NCI-H187 treated with DMSO at 0.1 percent for 48 hours (cell line): ENCODE results near the gene SUPT3H.
"Not testable (repeated sequence)": the region's sequence is repeated elsewhere in the genome, so short reads cannot be mapped to it uniquely, and the experiment has no call there.

Experiments used
- DNase-seq: peaks from one replicate; lab custom pipeline; 2025; lab: John Stamatoyannopoulos, UW

SUPT3H gene

GRCh38 chr6:44949596-44950201 lies 428.0 kb downstream of the SUPT3H start:
- DNase-seq, result no peak

GRCh38 chr6:44943541-44943940 lies 434.2 kb downstream of the SUPT3H start:
- DNase-seq, result no peak

GRCh38 chr6:44942798-44943197 lies 434.9 kb downstream of the SUPT3H start:
- no peak for DNase-seq

GRCh38 chr6:44942201-44942600 lies 435.5 kb downstream of the SUPT3H start:
- no peak for DNase-seq

GRCh38 chr6:44940367-44940766 lies 437.4 kb downstream of the SUPT3H start:
- DNase-seq, result no peak

- no peak for DNase-seq
Observed at GRCh38 chr6:44935693-44936300, 441.9 kb downstream of the SUPT3H start.

- DNase-seq, result no peak
Observed at GRCh38 chr6:44933108-44933507, 444.6 kb downstream of the SUPT3H start.

- no peak for DNase-seq
Observed at GRCh38 chr6:44932651-44933091, 445.1 kb downstream of the SUPT3H start.

- no peak for DNase-seq
Observed at GRCh38 chr6:44931385-44931784, 446.3 kb downstream of the SUPT3H start.

GRCh38 chr6:44926556-44926955 lies 451.2 kb downstream of the SUPT3H start:
- no peak for DNase-seq

- DNase-seq, result no peak
Observed at GRCh38 chr6:44925100-44925739, 452.5 kb downstream of the SUPT3H start.

GRCh38 chr6:44923444-44923843 lies 454.3 kb downstream of the SUPT3H start:
- DNase-seq, result no peak

GRCh38 chr6:44921798-44922197 lies 455.9 kb downstream of the SUPT3H start:
- DNase-seq, result no peak

GRCh38 chr6:44920952-44921491 lies 456.7 kb downstream of the SUPT3H start:
- no peak for DNase-seq

GRCh38 chr6:44918671-44919296 lies 458.9 kb downstream of the SUPT3H start:
- DNase-seq, result no peak

GRCh38 chr6:44917430-44917829 lies 460.3 kb downstream of the SUPT3H start:
- no peak for DNase-seq

GRCh38 chr6:44915111-44915510 lies 462.6 kb downstream of the SUPT3H start:
- DNase-seq, result no peak

GRCh38 chr6:44914141-44914540 lies 463.6 kb downstream of the SUPT3H start:
- no peak for DNase-seq

- DNase-seq, result no peak
Observed at GRCh38 chr6:44906761-44907160, 471.0 kb downstream of the SUPT3H start.

- not testable (repeated sequence) for DNase-seq
Observed at GRCh38 chr6:44900358-44900757, 477.4 kb downstream of the SUPT3H start.

GRCh38 chr6:44898296-44898930 lies 479.3 kb downstream of the SUPT3H start:
- no peak for DNase-seq

GRCh38 chr6:44897316-44897715 lies 480.4 kb downstream of the SUPT3H start:
- DNase-seq, result no peak
